Measurements from ENCODE around the gene PRUNE2. TPM values are rescaled to one million over a fixed set of nuclear protein-coding genes. Genes with fewer than 3 reads are reported as not detected.

The PRUNE2 gene
- total RNA-seq, 2 experiments from 2014 or later, result 0.83 to 1.0 TPM

DNA sequence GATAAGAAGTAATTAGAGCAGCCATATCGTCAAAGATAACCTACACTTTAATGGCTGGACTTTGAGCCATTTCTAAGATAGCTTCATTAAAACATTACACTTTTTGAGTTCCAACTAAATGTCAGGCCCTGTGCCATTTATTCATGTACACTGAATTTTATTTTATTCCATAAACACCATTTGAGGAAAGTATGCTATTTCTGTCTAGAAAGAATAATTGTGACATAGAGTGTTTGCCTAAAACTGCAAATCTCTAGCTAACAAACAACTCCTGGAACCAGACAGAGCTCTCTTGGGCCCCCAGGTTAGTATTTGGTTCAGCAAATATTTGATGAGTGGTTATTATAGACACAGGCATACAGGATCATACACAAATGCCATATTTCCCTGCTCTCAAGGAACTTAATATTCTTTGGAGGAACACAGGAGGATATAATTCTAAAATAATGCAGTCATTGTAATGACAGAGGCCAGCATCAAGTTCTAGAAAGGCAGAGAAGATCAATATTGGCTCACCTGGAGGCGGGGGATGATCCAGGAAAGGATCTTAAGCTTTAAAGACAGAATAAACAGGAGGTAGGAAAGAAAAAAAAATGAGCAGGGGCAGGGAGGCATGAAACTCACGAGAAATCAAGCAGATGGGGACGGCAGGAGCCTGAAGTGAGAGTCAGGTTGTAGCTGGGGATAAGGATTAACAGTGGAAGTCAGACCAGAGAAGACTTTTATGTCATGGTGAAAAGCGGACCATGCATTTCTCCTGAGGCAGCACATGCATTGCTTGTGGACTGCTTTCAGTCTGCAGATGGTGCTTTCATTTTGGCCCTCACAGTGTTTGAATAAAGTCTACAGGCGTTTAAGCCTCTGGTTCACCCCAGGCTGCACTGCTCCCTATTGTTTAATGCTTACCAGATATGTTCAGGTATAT, 319.3 kb downstream of the PRUNE2 start:
- Mint-ChIP-seq H3K4me1 (peaks cover 12% of the 10 kb centered on the region), H3K9me3 (no peaks in the 10 kb centered on the region), H3K27me3 (no peaks in the 10 kb centered on the region), H3K27ac (no peak overlapping the region), H3K36me3 (ENCODE audit: low read depth) (no peaks in the 10 kb centered on the region), H3K4me3 (no peak overlapping the region)
- POLR2A ChIA-PET, result no interaction called here
- DNase-seq, result no peak
- CTCF ChIA-PET, result no interaction called here

GRCh38 chr9:76585487-76586389, 320.2 kb downstream of the PRUNE2 start:
- no peaks in the 10 kb centered on the region for H3K9me3 Mint-ChIP-seq
- H3K4me3 Mint-ChIP-seq, result no peak overlapping the region
- DNase-seq, result no peak
- ChIA-PET CTCF (no interaction called here), POLR2A (no interaction called here)
- no peak overlapping the region for H3K27ac Mint-ChIP-seq
- H3K36me3 Mint-ChIP-seq (ENCODE audit: low read depth), result no peaks in the 10 kb centered on the region
- no peaks in the 10 kb centered on the region for H3K27me3 Mint-ChIP-seq
- H3K4me1 Mint-ChIP-seq, result peaks cover 12% of the 10 kb centered on the region

DNA sequence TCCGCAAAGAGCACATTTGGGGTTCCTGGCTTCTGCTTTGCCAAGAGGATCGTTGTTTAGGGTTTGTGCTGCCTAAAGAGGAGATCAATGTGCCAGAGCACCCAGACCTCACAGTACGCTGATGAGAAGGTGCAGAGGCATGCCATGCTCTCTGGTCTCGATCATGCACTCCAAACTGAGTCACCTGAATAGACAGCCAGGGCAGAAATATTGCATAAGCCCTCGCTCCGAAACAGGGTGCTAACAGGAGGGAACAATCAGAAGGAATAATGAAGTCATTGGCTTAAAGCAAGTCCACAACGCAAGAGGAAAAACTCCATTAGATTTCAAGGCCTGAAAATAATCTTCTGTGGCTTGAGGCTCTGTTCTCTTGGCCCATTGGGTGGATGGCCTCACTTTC, 322.7 kb downstream of the PRUNE2 start:
- POLR2A ChIA-PET, result no interaction called here
- Mint-ChIP-seq H3K27ac (no peak overlapping the region), H3K9me3 (no peaks in the 10 kb centered on the region), H3K27me3 (no peaks in the 10 kb centered on the region), H3K4me1 (peaks cover 20% of the 10 kb centered on the region), H3K36me3 (ENCODE audit: low read depth) (no peaks in the 10 kb centered on the region), H3K4me3 (no peak overlapping the region)
- CTCF ChIA-PET, result no interaction called here
- DNase-seq, result no peak

DNA sequence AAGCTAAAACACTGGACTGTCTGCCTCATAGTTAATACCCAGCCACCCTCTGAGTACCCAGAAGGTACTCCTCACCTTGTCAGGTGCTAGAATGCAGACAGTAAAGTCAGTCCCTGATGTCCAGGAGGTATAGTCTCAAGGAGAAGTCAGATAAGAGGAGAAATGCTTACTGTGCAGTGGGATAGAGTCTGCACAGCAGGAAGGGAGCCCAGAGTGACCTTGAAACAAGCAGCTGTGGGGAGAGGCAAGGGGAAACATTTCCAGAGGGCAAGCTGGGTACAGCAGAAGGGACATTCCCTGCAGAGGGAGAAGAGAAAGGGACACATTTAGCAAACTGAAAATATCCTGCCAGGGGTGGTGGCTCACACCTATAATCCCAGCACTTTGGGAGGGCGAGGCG, 324.2 kb downstream of the PRUNE2 start:
- CTCF ChIA-PET, result no interaction called here

DNA sequence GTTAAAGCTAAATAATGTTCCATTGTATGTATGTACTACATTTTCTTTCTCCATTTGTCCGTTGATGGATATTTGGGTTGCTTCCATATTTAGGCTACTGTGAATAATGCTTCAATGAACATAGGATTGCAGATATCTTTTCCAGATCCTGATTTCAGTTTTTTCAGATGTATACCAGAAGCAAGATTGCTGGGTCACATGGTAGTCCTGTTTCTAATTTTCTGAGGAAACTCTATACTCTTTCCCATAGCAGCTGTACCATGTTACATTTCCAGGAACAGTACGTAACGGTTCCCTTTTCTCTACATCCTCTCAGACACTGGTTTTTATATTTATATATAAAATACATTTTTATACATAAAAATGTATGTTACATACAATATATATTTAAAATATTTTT, 325.1 kb downstream of the PRUNE2 start:
- no peaks in the 10 kb centered on the region for H3K36me3 Mint-ChIP-seq (ENCODE audit: low read depth)
- CTCF ChIA-PET, result no interaction called here
- H3K27me3 Mint-ChIP-seq, result no peaks in the 10 kb centered on the region

More for the DNA sequence above, 324.2 kb downstream of the PRUNE2 start:
- POLR2A ChIA-PET, result no interaction called here
- H3K4me3 Mint-ChIP-seq, result no peak overlapping the region
- no peak overlapping the region for H3K27ac Mint-ChIP-seq
- no peaks in the 10 kb centered on the region for H3K36me3 Mint-ChIP-seq (ENCODE audit: low read depth)
- no peaks in the 10 kb centered on the region for H3K9me3 Mint-ChIP-seq
- DNase-seq, result no peak
- H3K27me3 Mint-ChIP-seq, result no peaks in the 10 kb centered on the region
- H3K4me1 Mint-ChIP-seq, result peaks cover 21% of the 10 kb centered on the region

DNA sequence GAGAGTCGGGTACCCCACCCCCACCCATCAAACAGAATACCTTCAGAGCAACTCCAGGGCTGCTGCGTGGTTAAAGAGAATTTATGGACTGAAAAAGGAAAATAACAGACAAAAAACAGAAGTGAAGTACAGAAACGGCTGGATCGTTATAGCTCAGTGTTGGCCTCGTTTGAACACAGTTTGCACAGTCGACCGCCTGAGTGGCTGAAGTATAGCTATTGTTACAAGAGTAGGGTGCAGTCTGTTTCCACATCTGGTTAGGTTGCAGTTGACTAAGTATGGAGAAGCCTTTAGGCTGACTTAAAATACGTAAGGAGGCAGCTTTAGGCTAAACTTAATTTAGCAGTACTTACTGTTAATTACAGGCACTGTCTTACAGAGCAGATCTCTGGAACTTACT, 325.7 kb downstream of the PRUNE2 start:
- CTCF ChIA-PET, result interaction anchor here (0.7 kb wide), 1 partner anchor 121 kb away, joined by 3 read pairs; the partner anchor contains the start of gene GCNT1
- H3K4me3 Mint-ChIP-seq, result no peak overlapping the region
- POLR2A ChIA-PET, result no interaction called here
- no peaks in the 10 kb centered on the region for H3K27me3 Mint-ChIP-seq
- H3K4me1 Mint-ChIP-seq, result peaks cover 31% of the 10 kb centered on the region
- H3K9me3 Mint-ChIP-seq, result no peaks in the 10 kb centered on the region
- DNase-seq, result no peak
- no peak overlapping the region for H3K27ac Mint-ChIP-seq
- no peaks in the 10 kb centered on the region for H3K36me3 Mint-ChIP-seq (ENCODE audit: low read depth)

More for the DNA sequence above, 325.1 kb downstream of the PRUNE2 start:
- H3K27ac Mint-ChIP-seq, result no peak overlapping the region
- no peaks in the 10 kb centered on the region for H3K9me3 Mint-ChIP-seq
- no peak for DNase-seq
- H3K4me1 Mint-ChIP-seq, result peaks cover 28% of the 10 kb centered on the region
- POLR2A ChIA-PET, result no interaction called here
- no peak overlapping the region for H3K4me3 Mint-ChIP-seq

DNA sequence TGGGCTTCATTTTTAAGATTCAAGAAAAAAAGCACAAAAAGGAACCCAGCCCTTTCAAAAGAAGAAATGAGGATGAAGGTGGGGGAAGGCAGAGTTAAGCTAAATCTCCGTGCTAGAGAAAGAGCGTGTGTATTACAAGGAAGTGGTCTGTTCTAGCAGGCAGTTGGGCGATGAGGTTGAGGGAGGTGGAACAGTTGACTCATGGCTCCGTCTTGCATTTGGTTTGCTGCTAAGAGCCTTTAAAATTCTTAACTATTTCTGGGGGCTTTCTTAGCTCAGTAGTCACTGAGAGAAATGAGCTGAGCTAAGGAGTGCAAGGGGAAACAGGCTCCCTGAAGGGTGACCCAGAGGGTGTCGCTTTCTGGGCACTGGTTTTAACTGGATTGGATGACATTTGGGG, 329.6 kb downstream of the PRUNE2 start:
- Mint-ChIP-seq H3K27me3 (peaks cover 2% of the 10 kb centered on the region), H3K36me3 (ENCODE audit: low read depth) (no peaks in the 10 kb centered on the region), H3K4me1 (peaks cover 46% of the 10 kb centered on the region), H3K9me3 (no peaks in the 10 kb centered on the region), H3K27ac (peak overlapping the region; percentile 90), H3K4me3 (peak overlapping the region; percentile 11)
- ChIA-PET CTCF (interaction anchor here (0.5 to 1.2 kb wide), 7 partner anchors 28 to 182 kb away, joined by 3 to 5 read pairs (median 3); partner anchors contain the start of gene RFK), POLR2A (interaction anchor here (0.5 to 2.9 kb wide), 10 partner anchors 9 to 182 kb away, joined by 3 to 16 read pairs (median 4); partner anchors contain the start of genes GCNT1 and RFK)
- DNase-seq, result peak; percentile 85

DNA sequence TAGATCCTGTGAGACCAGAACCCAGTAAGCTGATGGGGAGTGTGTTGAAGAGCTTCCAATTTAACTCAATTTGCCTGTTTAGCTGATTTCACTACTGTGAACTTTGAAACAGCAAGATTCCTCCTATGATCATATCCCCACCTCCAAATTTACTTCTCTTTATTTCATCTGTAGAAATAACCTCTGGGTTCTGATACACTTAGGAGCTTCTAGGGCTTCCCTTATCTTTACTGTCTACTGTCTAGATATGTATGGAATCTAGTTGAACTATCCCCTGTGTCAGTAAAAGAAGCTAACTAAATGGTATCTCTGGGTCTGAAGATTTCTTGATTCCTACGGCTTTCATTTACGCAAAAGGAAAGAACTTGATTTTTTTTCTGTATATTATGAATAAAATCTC, 330.2 kb downstream of the PRUNE2 start:
- Mint-ChIP-seq H3K4me1 (peaks cover 52% of the 10 kb centered on the region), H3K4me3 (no peak overlapping the region), H3K27ac (peak overlapping the region; percentile 90), H3K36me3 (ENCODE audit: low read depth) (peaks cover 2% of the 10 kb centered on the region), H3K9me3 (peaks cover 2% of the 10 kb centered on the region), H3K27me3 (peaks cover 2% of the 10 kb centered on the region)
- DNase-seq, result no peak
- POLR2A ChIA-PET, result interaction anchor here (0.5 to 2.9 kb wide), 9 partner anchors 8 to 182 kb away, joined by 3 to 16 read pairs (median 4); partner anchors contain the start of genes GCNT1 and RFK
- CTCF ChIA-PET, result interaction anchor here (0.5 to 1.2 kb wide), 6 partner anchors 28 to 182 kb away, joined by 3 to 4 read pairs (median 3); partner anchors contain the start of gene RFK

GRCh38 chr9:76573905-76574760, 331.8 kb downstream of the PRUNE2 start:
- DNase-seq, result no peak
- H3K9me3 Mint-ChIP-seq, result peaks cover 14% of the 10 kb centered on the region
- H3K27ac Mint-ChIP-seq, result peak overlapping the region; percentile 21
- ChIA-PET CTCF (no interaction called here), POLR2A (interaction anchor here (0.6 to 2.6 kb wide), 2 partner anchors 11 to 60 kb away, joined by 3 to 16 read pairs; no protein-coding TSS in a partner anchor)
- H3K36me3 Mint-ChIP-seq (ENCODE audit: low read depth), result peaks cover 15% of the 10 kb centered on the region
- H3K4me3 Mint-ChIP-seq, result no peak overlapping the region
- peaks cover 66% of the 10 kb centered on the region for H3K4me1 Mint-ChIP-seq
- peaks cover 4% of the 10 kb centered on the region for H3K27me3 Mint-ChIP-seq

DNA sequence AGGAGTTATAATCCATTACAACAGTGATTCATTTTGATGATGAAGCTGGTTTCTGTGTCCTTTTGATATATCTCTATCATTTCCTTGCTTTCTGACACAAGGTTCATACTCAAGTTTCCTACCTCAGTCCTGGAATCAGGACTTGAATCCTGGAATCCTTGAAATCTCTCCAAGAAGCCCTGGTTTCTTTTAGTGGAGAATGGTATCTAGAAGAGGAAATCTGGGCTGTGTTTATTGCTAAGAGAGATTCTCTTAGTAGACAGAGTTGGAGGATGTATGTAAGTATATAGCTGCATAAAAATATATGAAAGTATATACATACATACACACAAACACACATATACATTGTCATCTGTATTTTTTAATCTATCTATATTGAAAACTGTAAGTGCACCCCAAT, 332.5 kb downstream of the PRUNE2 start:
- DNase-seq, result no peak
- Mint-ChIP-seq H3K36me3 (ENCODE audit: low read depth) (peaks cover 15% of the 10 kb centered on the region), H3K27me3 (peaks cover 4% of the 10 kb centered on the region), H3K4me3 (no peak overlapping the region), H3K27ac (no peak overlapping the region), H3K9me3 (peaks cover 14% of the 10 kb centered on the region), H3K4me1 (peaks cover 62% of the 10 kb centered on the region)
- CTCF ChIA-PET, result no interaction called here
- POLR2A ChIA-PET, result interaction anchor here (0.6 kb wide), 1 partner anchor 60 kb away, joined by 3 read pairs; no protein-coding TSS in a partner anchor

DNA sequence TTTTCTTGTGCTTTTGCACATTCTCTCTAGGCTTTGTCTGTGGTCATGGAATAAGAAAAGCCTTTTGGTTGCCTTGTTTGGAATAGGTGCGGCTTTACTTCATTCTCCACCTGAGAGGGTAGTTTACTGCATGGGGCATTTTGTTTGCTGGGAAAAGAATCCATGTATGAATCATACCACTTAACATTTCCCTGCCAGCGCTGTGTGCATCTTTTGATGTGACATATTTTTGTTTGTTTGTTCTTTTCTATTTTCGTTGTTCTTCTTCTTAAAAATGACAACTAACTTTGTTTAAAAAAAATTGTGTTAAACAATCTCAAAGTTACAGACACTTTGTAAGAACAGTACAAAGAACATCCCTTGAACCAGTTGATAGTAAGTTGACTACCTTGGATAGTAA, 333.8 kb downstream of the PRUNE2 start:
- ChIA-PET POLR2A (no interaction called here), CTCF (no interaction called here)
- peak overlapping the region; percentile 61 for H3K4me3 Mint-ChIP-seq
- peaks cover 15% of the 10 kb centered on the region for H3K36me3 Mint-ChIP-seq (ENCODE audit: low read depth)
- peaks cover 4% of the 10 kb centered on the region for H3K27me3 Mint-ChIP-seq
- DNase-seq, result no peak
- no peak overlapping the region for H3K27ac Mint-ChIP-seq
- H3K9me3 Mint-ChIP-seq, result peaks cover 14% of the 10 kb centered on the region
- H3K4me1 Mint-ChIP-seq, result peaks cover 54% of the 10 kb centered on the region

DNA sequence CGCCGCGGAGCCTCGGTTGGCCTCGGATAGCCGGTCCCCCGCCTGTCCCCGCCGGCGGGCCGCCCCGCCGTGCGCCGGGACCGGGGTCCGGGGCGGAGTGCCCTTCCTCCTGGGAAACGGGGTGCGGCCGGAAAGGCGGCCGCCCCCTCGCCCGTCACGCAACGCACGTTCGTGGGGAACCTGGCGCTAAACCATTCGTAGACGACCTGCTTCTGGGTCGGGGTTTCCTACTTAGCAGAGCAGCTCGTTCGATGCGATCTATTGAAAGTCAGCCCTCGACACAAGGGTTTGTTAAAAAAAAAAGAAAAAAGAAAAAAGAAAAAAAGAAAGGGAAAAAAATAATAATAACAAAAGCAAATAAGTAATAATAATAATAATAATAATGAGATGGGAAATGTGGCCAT, 334.2 kb downstream of the PRUNE2 start:
- Mint-ChIP-seq H3K27me3 (peaks cover 4% of the 10 kb centered on the region), H3K36me3 (ENCODE audit: low read depth) (peaks cover 15% of the 10 kb centered on the region), H3K27ac (no peak overlapping the region), H3K4me1 (peaks cover 52% of the 10 kb centered on the region), H3K9me3 (peaks cover 14% of the 10 kb centered on the region), H3K4me3 (peak overlapping the region; percentile 61)
- POLR2A ChIA-PET, result no interaction called here
- peak; percentile 32 for DNase-seq
- CTCF ChIA-PET, result no interaction called here

Data from activated CD4-positive, alpha-beta memory T cell treated with anti-CD3 and anti-CD28 coated beads, Interleukin-2, amount 10 ng/mL, durations not matched to agents 7 days and 5 days (primary cell).